Left forelimb (tissue), 1 donor: Measurements from ENCODE around the gene IRF8.
"Not testable (repeated sequence)": the region's sequence is repeated elsewhere in the genome, so short reads cannot be mapped to it uniquely, and the experiment has no call there.

Experiments used
- DNase-seq: peaks from one replicate; pipeline ENCODE4 v3.0.0-alpha.2; 2018; ENCODE audit warnings: low spot score

The IRF8 gene

GRCh38 chr16:85935391-85935973 lies 36.5 kb downstream of the IRF8 start:
- no peak for DNase-seq

GRCh38 chr16:85935974-85936760 lies 37.2 kb downstream of the IRF8 start:
- DNase-seq, result no peak

GRCh38 chr16:85936816-85937215 lies 37.9 kb downstream of the IRF8 start:
- no peak for DNase-seq

GRCh38 chr16:85940214-85940613 lies 41.3 kb downstream of the IRF8 start:
- no peak for DNase-seq

- no peak for DNase-seq
Observed at GRCh38 chr16:85941863-85942644, 43.1 kb downstream of the IRF8 start.

- DNase-seq, result not testable (repeated sequence)
Observed at GRCh38 chr16:85942659-85943058, 43.7 kb downstream of the IRF8 start.

- DNase-seq, result no peak
Observed at GRCh38 chr16:85943711-85944110, 44.7 kb downstream of the IRF8 start.

GRCh38 chr16:85944572-85945423 lies 45.8 kb downstream of the IRF8 start:
- DNase-seq, result no peak

- no peak for DNase-seq
Observed at GRCh38 chr16:85945424-85945751, 46.4 kb downstream of the IRF8 start.

GRCh38 chr16:85946541-85947124 lies 47.7 kb downstream of the IRF8 start:
- no peak for DNase-seq

GRCh38 chr16:85947230-85948137 lies 48.5 kb downstream of the IRF8 start:
- no peak for DNase-seq

- no peak for DNase-seq
Observed at GRCh38 chr16:85948138-85948509, 49.2 kb downstream of the IRF8 start.

- no peak for DNase-seq
Observed at GRCh38 chr16:85948616-85949265, 49.8 kb downstream of the IRF8 start.

GRCh38 chr16:85950136-85950918 lies 51.4 kb downstream of the IRF8 start:
- DNase-seq, result no peak

GRCh38 chr16:85952197-85952596 lies 53.2 kb downstream of the IRF8 start:
- no peak for DNase-seq

GRCh38 chr16:85952811-85953210 lies 53.8 kb downstream of the IRF8 start:
- DNase-seq, result no peak

GRCh38 chr16:85954927-85955519 lies 56.1 kb downstream of the IRF8 start:
- DNase-seq, result no peak

- DNase-seq, result no peak
Observed at GRCh38 chr16:85955566-85955965, 56.6 kb downstream of the IRF8 start.

- DNase-seq, result no peak
Observed at GRCh38 chr16:85956426-85956825, 57.5 kb downstream of the IRF8 start.
